H9 (cell line): ENCODE data around the gene CRYBB1. TPM values are rescaled to one million over a fixed set of nuclear protein-coding genes. Genes with fewer than 3 reads are reported as not detected.
A peak's percentile ranks its signal among the peaks of the same experiment; 100 is the strongest.

Source experiments
- DNase-seq: peaks from one replicate; pipeline ENCODE4 v3.0.0-alpha.2; 2017
- H2AFZ ChIP-seq: one replicate; pipeline ENCODE4 v1.6.1; 2013; ENCODE audit warnings: mild to moderate bottlenecking, low read length, control low read depth, moderate library complexity
- H2AK5ac ChIP-seq: 2 replicates; pipeline ENCODE4 v1.6.1; 2013; ENCODE audit warnings: low read length, control low read depth, mixed read lengths; ENCODE audit not compliant: insufficient read length
- H2BK120ac ChIP-seq: one replicate; pipeline ENCODE4 v1.6.1; 2013; ENCODE audit warnings: low read depth, mild to moderate bottlenecking, low read length, control low read depth, inconsistent platforms; ENCODE audit not compliant: poor library complexity, severe bottlenecking
- H2BK12ac ChIP-seq: 2 replicates; pipeline ENCODE4 v1.6.1; 2013; ENCODE audit warnings: low read length, control low read depth, mixed read lengths, low read depth; ENCODE audit not compliant: insufficient read length
- H2BK15ac ChIP-seq: 2 replicates; pipeline ENCODE4 v1.6.1; 2013; ENCODE audit warnings: low read depth, low read length, control low read depth
- H2BK20ac ChIP-seq: one replicate; pipeline ENCODE4 v1.6.1; 2013; ENCODE audit warnings: low read depth, mild to moderate bottlenecking, low read length, control low read depth, inconsistent platforms; ENCODE audit not compliant: poor library complexity, severe bottlenecking
- H2BK5ac ChIP-seq: 2 replicates; pipeline ENCODE4 v1.6.1; 2013; ENCODE audit warnings: low read length, control low read depth, mixed read lengths; ENCODE audit not compliant: insufficient read length
- H3K14ac ChIP-seq: 2 replicates; pipeline ENCODE4 v1.6.1; 2013; ENCODE audit warnings: low read length, control low read depth; ENCODE audit not compliant: insufficient read depth
- H3K18ac ChIP-seq: 2 replicates; pipeline ENCODE4 v1.6.1; 2013; ENCODE audit warnings: low read depth, mild to moderate bottlenecking, mixed read lengths, low read length, control low read depth; ENCODE audit not compliant: insufficient read length
- H3K23ac ChIP-seq: 2 replicates; pipeline ENCODE4 v1.6.1; 2013; ENCODE audit warnings: low read length, control low read depth, mixed read lengths, low read depth; ENCODE audit not compliant: insufficient read length
- H3K23me2 ChIP-seq: 2 replicates; pipeline ENCODE4 v1.6.1; 2013; ENCODE audit warnings: low read depth, mild to moderate bottlenecking, mixed read lengths, low read length, control low read depth; ENCODE audit not compliant: insufficient read length, poor library complexity, severe bottlenecking
- H3K27ac ChIP-seq: 2 replicates; pipeline ENCODE4 v1.5.1; 2013; ENCODE audit warnings: low read length, control low read depth, mixed read lengths, low read depth; ENCODE audit not compliant: insufficient read length
- H3K27me3 ChIP-seq: 2 replicates; pipeline ENCODE4 v1.6.1; 2013; ENCODE audit warnings: low read length, control low read depth, inconsistent platforms; ENCODE audit not compliant: insufficient read depth
- H3K4ac ChIP-seq: 2 replicates; pipeline ENCODE4 v1.6.1; 2013; ENCODE audit warnings: low read depth, mild to moderate bottlenecking, control low read depth, inconsistent platforms, low read length, moderate library complexity
- H3K4me1 ChIP-seq: 2 replicates; pipeline ENCODE4 v1.6.1; 2013; ENCODE audit warnings: low read length, control low read depth, inconsistent platforms; ENCODE audit not compliant: insufficient read depth
- H3K4me2 ChIP-seq: 2 replicates; pipeline ENCODE4 v1.6.1; 2013; ENCODE audit warnings: low read length, control low read depth, mixed read lengths; ENCODE audit not compliant: insufficient read length, insufficient read depth
- H3K56ac ChIP-seq: 2 replicates; pipeline ENCODE4 v1.6.1; 2013; ENCODE audit warnings: low read depth, mild to moderate bottlenecking, mixed read lengths, low read length, control low read depth; ENCODE audit not compliant: insufficient read length
- H3K79me1 ChIP-seq: 2 replicates; pipeline ENCODE4 v1.6.1; 2013; ENCODE audit warnings: low read depth, mild to moderate bottlenecking, moderate library complexity, low read length, control low read depth, inconsistent platforms; ENCODE audit not compliant: insufficient read depth, poor library complexity, severe bottlenecking
- H3K79me2 ChIP-seq: 2 replicates; pipeline ENCODE4 v1.6.1; 2013; ENCODE audit warnings: low read length, control low read depth, inconsistent platforms; ENCODE audit not compliant: insufficient read depth
- H3K9ac ChIP-seq: 2 replicates; pipeline ENCODE4 v1.6.1; 2013; ENCODE audit warnings: low read length, control low read depth, mixed read lengths; ENCODE audit not compliant: insufficient read length; ENCODE audit errors: extremely low read depth
- H3K9me3 ChIP-seq: one replicate; pipeline ENCODE4 v1.6.1; 2013; ENCODE audit warnings: low read depth, low read length, inconsistent platforms; ENCODE audit not compliant: control insufficient read depth
- H3T11ph ChIP-seq: one replicate; pipeline ENCODE4 v1.6.1; 2013; ENCODE audit warnings: mild to moderate bottlenecking, low read length, control low read depth, inconsistent platforms
- H4K20me1 ChIP-seq: one replicate; pipeline ENCODE4 v1.6.1; 2013; ENCODE audit not compliant: control insufficient read depth, insufficient read length, insufficient read depth
- H4K5ac ChIP-seq: 2 replicates; pipeline ENCODE4 v1.6.1; 2013; ENCODE audit warnings: low read depth, mild to moderate bottlenecking, mixed read lengths, low read length, control low read depth; ENCODE audit not compliant: insufficient read length
- H4K8ac ChIP-seq: replicated peaks from 2 replicates; pipeline ENCODE4 v1.6.1; 2013; ENCODE audit warnings: low read length, control low read depth, mixed read lengths, low read depth; ENCODE audit not compliant: insufficient read length
- H4K91ac ChIP-seq: 2 replicates; pipeline ENCODE4 v1.6.1; 2013; ENCODE audit warnings: low read depth, mild to moderate bottlenecking, moderate library complexity, mixed read lengths, low read length, control low read depth; ENCODE audit not compliant: insufficient read length
- H3K27ac Mint-ChIP-seq, 3 experiments: 2 replicates in 2 of 3; 3 replicates in 1 of 3; pipeline ENCODE4 v1.8.0; 2020 to 2021; ENCODE audit warnings: mixed read lengths in 3 of 3, mild to moderate bottlenecking in 1 of 3, moderate library complexity in 1 of 3
- H3K27me3 Mint-ChIP-seq: 2 replicates; pipeline ENCODE4 v1.8.0; 2021; ENCODE audit warnings: low read depth, mild to moderate bottlenecking, moderate library complexity, mixed read lengths
- H3K36me3 Mint-ChIP-seq, 3 experiments: 2 replicates in 2 of 3; 3 replicates in 1 of 3; pipeline ENCODE4 v1.8.0; 2020 to 2021; ENCODE audit warnings: low read depth in 3 of 3, mixed read lengths in 3 of 3; ENCODE audit not compliant: insufficient read depth in 1 of 3
- H3K4me1 Mint-ChIP-seq, 2 experiments: 2 replicates each; pipeline ENCODE4 v1.8.0; 2020; ENCODE audit warnings: mixed read lengths in 2 of 2
- H3K4me3 Mint-ChIP-seq, 2 experiments: 2 replicates in 1 of 2; 3 replicates in 1 of 2; pipeline ENCODE4 v1.8.0; 2020 to 2021; ENCODE audit warnings: mild to moderate bottlenecking in 2 of 2, mixed read lengths in 2 of 2, moderate library complexity in 1 of 2
- H3K9me3 Mint-ChIP-seq, 2 experiments: 2 replicates in 1 of 2; 3 replicates in 1 of 2; pipeline ENCODE4 v1.8.0; 2020; ENCODE audit warnings: mild to moderate bottlenecking in 2 of 2, mixed read lengths in 2 of 2, moderate library complexity in 1 of 2
- CTCF ChIP-seq: fragments of 200-600 bp; sonication (generic); conservative IDR thresholded peaks from 3 replicates; pipeline ENCODE4 v1.8.0; 2021; ENCODE audit warnings: antibody characterized with exemption, mild to moderate bottlenecking
- WGBS: extraction: QIAGEN DNeasy Blood & Tissue Kit; methylation state at CpG from one replicate; pipeline ENCODE4 v1.1.7; 2013; ENCODE audit warnings: missing lambda C conversion rate, low lambda C conversion rate, mixed read lengths; ENCODE audit not compliant: insufficient read length; ENCODE audit errors: extremely low coverage; 5-methylcytosine and 5-hydroxymethylcytosine counted together
- total RNA-seq: library from RNA; stranded (reverse); gene quantifications from 2 replicates; pipeline ENCODE4 v1.2.1, GENCODE V29; 2021

The CRYBB1 gene
- total RNA-seq, 1 experiment from 2014 or later = 5.4 TPM

- Histone ChIP-seq H2BK5ac (peak overlapping the region; percentile 6), H3K9me3 (no peaks in the 10 kb centered on the region), H3K79me2 (peaks cover 44% of the 10 kb centered on the region; the same call in 1 of the 2 replicates), H4K8ac (no peak overlapping the region), H3K56ac (no peak overlapping the region), H3K4me2 (no peak overlapping the region), H3K4ac (no peak overlapping the region), H4K5ac (peak overlapping the region; percentile 19), H2AK5ac (peak overlapping the region; percentile 90), H3K27me3 (no peaks in the 10 kb centered on the region), H2BK20ac (no peak overlapping the region), H2BK15ac (no peak overlapping the region), H3T11ph (no peak overlapping the region), H2AFZ (no peak overlapping the region), H3K27ac (peak overlapping the region; percentile 96), H4K20me1 (no peaks in the 10 kb centered on the region), H3K23ac (no peak overlapping the region), H3K9ac (no peak overlapping the region), H3K4me1 (peaks cover 21% of the 10 kb centered on the region), H3K14ac (peak overlapping the region; percentile 21; the same call in 1 of the 2 replicates), H3K79me1 (peaks cover 7% of the 10 kb centered on the region), H3K18ac (peak overlapping the region; percentile 61), H4K91ac (peak overlapping the region; percentile 59), H2BK120ac (no peak overlapping the region), H2BK12ac (peak overlapping the region; percentile 1), H3K23me2 (no peaks in the 10 kb centered on the region)
- H3K4me1 Mint-ChIP-seq = peaks cover 76 to 84% of the 10 kb centered on the region in 2 experiments
- no CpG with 5 or more reads among the region's 3 CpGs for WGBS
- TF ChIP-seq CTCF = no peak; the same call in 2 of the 3 replicates
- peak overlapping the region; percentile 52 to 99 (median 97); a peak in 5 of 7 replicates for H3K27ac Mint-ChIP-seq
- H3K36me3 Mint-ChIP-seq = peaks cover 12 to 21% (median 15%) of the 10 kb centered on the region in 3 experiments
- no peaks in the 10 kb centered on the region for H3K27me3 Mint-ChIP-seq
- DNase-seq = no peak
- H3K9me3 Mint-ChIP-seq = no peaks in the 10 kb centered on the region
- no peak overlapping the region for H3K4me3 Mint-ChIP-seq
Measured at GRCh38 chr22:26566994-26567393, 50.8 kb downstream of the CRYBB1 start.
